OCI-LY1 (cell line): ENCODE measurements around the gene APLP2.

Experiments
- CTCF ChIP-seq: fragments of 200-600 bp; sonication (generic), shearing (Covaris generic); IDR thresholded peaks from 2 replicates; pipeline ENCODE4 v1.5.1; 2017; ENCODE audit warnings: mild to moderate bottlenecking, antibody characterized with exemption, low read length, moderate library complexity, mixed read lengths
- EZH2 ChIP-seq: fragments of 200-600 bp; sonication (generic), shearing (Covaris generic); IDR thresholded peaks from 2 replicates; pipeline ENCODE4 v1.8.0; 2017; ENCODE audit warnings: borderline replicate concordance, mixed run types, mild to moderate bottlenecking, antibody characterized with exemption, low read length, moderate library complexity, mixed read lengths

- TF ChIP-seq EZH2 (no peak), CTCF (no peak)
Measured at GRCh38 chr11:130165601-130166456, 96.1 kb downstream of the APLP2 start.
